Measurements from ENCODE around the gene MAFB. TPM values are rescaled to one million over a fixed set of nuclear protein-coding genes. Genes with fewer than 3 reads are reported as not detected.

Gene MAFB
- total RNA-seq, 1 experiment from 2014 or later = 0.85 TPM

GRCh38 chr20:40691566-40692239, 2.7 kb upstream of the MAFB start:
- no CpG with 5 or more reads among the region's 29 CpGs for WGBS (ENCODE audit: extremely low coverage, insufficient read length, low lambda C conversion rate)
- Histone ChIP-seq H3K4ac (ENCODE audit: low read depth, low read length) (no peak overlapping the region), H3K23me2 (ENCODE audit: insufficient read length, low read depth, low read length, poor library complexity, severe bottlenecking) (peaks cover 17% of the 10 kb centered on the region), H3K27me3 (ENCODE audit: insufficient read depth, low read length) (peaks cover 74% of the 10 kb centered on the region), H3K56ac (ENCODE audit: insufficient read length, low read depth, low read length) (no peak overlapping the region), H2BK120ac (ENCODE audit: low read depth, low read length, poor library complexity, severe bottlenecking) (no peak overlapping the region), H2BK5ac (ENCODE audit: insufficient read length, low read length) (no peak overlapping the region), H2AFZ (ENCODE audit: low read length) (no peak overlapping the region), H4K8ac (replicated peaks; ENCODE audit: insufficient read length, low read depth, low read length) (no peak overlapping the region), H2BK12ac (ENCODE audit: insufficient read length, low read depth, low read length) (no peak overlapping the region), H4K20me1 (ENCODE audit: control insufficient read depth, insufficient read depth, insufficient read length) (no peaks in the 10 kb centered on the region), H3K79me2 (ENCODE audit: insufficient read depth, low read length) (no peaks in the 10 kb centered on the region), H2BK20ac (ENCODE audit: low read depth, low read length, poor library complexity, severe bottlenecking) (no peak overlapping the region), H2BK15ac (ENCODE audit: low read depth, low read length) (no peak overlapping the region), H3K9ac (ENCODE audit: extremely low read depth, insufficient read length, low read length) (no peak overlapping the region), H4K5ac (ENCODE audit: insufficient read length, low read depth, low read length) (no peak overlapping the region), H3K79me1 (ENCODE audit: insufficient read depth, low read depth, low read length, poor library complexity, severe bottlenecking) (no peaks in the 10 kb centered on the region), H3K27ac (ENCODE audit: insufficient read length, low read depth, low read length) (no peak overlapping the region), H3K23ac (ENCODE audit: insufficient read length, low read depth, low read length) (no peak overlapping the region), H3K9me3 (ENCODE audit: control insufficient read depth, low read depth, low read length) (no peaks in the 10 kb centered on the region), H4K91ac (ENCODE audit: insufficient read length, low read depth, low read length) (no peak overlapping the region), H3K18ac (ENCODE audit: insufficient read length, low read depth, low read length) (no peak overlapping the region), H3T11ph (ENCODE audit: low read length) (no peak overlapping the region), H3K14ac (ENCODE audit: insufficient read depth, low read length) (no peak overlapping the region), H2AK5ac (ENCODE audit: insufficient read length, low read length) (no peak overlapping the region), H3K4me1 (ENCODE audit: insufficient read depth, low read length) (no peaks in the 10 kb centered on the region), H3K4me2 (ENCODE audit: insufficient read depth, insufficient read length, low read length) (peak overlapping the region; percentile 62)
- Mint-ChIP-seq H3K27ac (no peak overlapping the region), H3K27me3 (ENCODE audit: low read depth) (peaks cover 96% of the 10 kb centered on the region), H3K9me3 (peaks cover 2 to 5% of the 10 kb centered on the region in 2 experiments; a peak in 4 of 5 replicates), H3K4me3 (peak overlapping the region in 1 of 2 experiments; percentile 89; a peak in 3 of 5 replicates), H3K4me1 (peaks cover 33 to 42% of the 10 kb centered on the region in 2 experiments), H3K36me3 (ENCODE audit: insufficient read depth in 1 of 3, low read depth in 3 of 3) (peaks cover 0 to 3% (median 0%) of the 10 kb centered on the region in 3 experiments; a peak in 1 of 7 replicates)
- DNase-seq = no peak
- TF ChIP-seq CTCF (conservative IDR thresholded peaks at IDR 0.05) = no peak
